Ishikawa (cell line): ENCODE measurements around the gene SPATA32.

Experiments used
- CEBPB ChIP-seq: IDR thresholded peaks from 2 replicates; pipeline ENCODE4 v1.6.1; 2012
- CREB1 ChIP-seq: IDR thresholded peaks from 2 replicates; pipeline ENCODE4 v1.6.1; 2012; ENCODE audit warnings: low read depth
- EGR1 ChIP-seq: IDR thresholded peaks from 2 replicates; pipeline ENCODE4 v1.6.1; 2012
- EP300 ChIP-seq: IDR thresholded peaks from 2 replicates; pipeline ENCODE4 v1.6.1; 2012; ENCODE audit warnings: borderline replicate concordance
- FOXM1 ChIP-seq: IDR thresholded peaks from 2 replicates; pipeline ENCODE4 v1.6.1; 2012; ENCODE audit warnings: low read depth, borderline replicate concordance
- NFIC ChIP-seq: IDR thresholded peaks from 2 replicates; pipeline ENCODE4 v1.6.1; 2012
- RAD21 ChIP-seq: IDR thresholded peaks from 2 replicates; pipeline ENCODE4 v1.6.1; 2012; ENCODE audit warnings: low read depth
- TAF1 ChIP-seq: IDR thresholded peaks from 2 replicates; pipeline ENCODE4 v1.6.1; 2012; ENCODE audit warnings: low read depth, mild to moderate bottlenecking
- TCF12 ChIP-seq: IDR thresholded peaks from 2 replicates; pipeline ENCODE4 v1.6.1; 2012; ENCODE audit warnings: low read depth
- TEAD4 ChIP-seq: IDR thresholded peaks from 2 replicates; pipeline ENCODE4 v1.6.1; 2012
- YY1 ChIP-seq: IDR thresholded peaks from 2 replicates; pipeline ENCODE4 v1.6.1; 2012; ENCODE audit warnings: low read depth
- ZBTB7A ChIP-seq: IDR thresholded peaks from 2 replicates; pipeline ENCODE4 v1.6.1; 2012; ENCODE audit warnings: low read depth
- TF ChIP-seq, protein P1 (sequence below): IDR thresholded peaks from 2 replicates; pipeline ENCODE4 v1.6.1; 2012
- TF ChIP-seq, protein P2 (sequence below): IDR thresholded peaks from 2 replicates; pipeline ENCODE4 v1.6.1; 2012
- TF ChIP-seq, protein P3 (sequence below): IDR thresholded peaks from 2 replicates; pipeline ENCODE4 v1.6.1; 2012; ENCODE audit warnings: low read depth, mild to moderate bottlenecking

SPATA32 gene

DNA sequence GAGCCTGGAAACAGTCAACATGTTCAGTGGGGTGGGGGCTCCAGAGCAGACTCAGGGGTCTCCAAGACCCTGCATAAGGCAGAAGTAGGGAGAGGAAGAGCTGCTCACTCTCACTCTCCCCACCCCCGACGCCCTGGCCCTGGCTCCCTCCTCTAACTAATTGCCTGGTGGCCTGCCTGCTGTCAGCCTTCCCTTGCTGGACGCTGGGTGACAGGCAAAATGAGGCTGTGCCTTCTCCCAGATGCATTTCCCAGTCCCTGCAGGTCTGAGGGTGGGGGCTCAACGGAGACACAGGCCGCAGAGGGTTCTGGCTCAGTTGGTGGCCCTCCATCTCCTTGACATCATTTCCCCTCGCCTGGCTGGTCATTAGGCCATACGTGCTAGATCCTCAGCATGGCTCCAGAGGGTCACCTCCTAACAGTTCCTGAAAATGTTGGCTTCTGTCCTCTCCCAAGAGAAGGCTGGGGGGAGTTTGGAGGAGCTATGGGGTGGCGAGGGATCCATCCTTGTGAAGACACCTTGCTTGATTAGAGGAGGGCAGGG is 38.8 kb downstream of the SPATA32 start:
- TF ChIP-seq YY1 (no peak), NFIC (no peak), EGR1 (no peak), TEAD4 (no peak), TCF12 (no peak), FOXM1 (no peak), ZBTB7A (no peak; the same call in 1 of the 2 replicates), EP300 (no peak), CREB1 (no peak)
- TF ChIP-seq, protein P1, sequence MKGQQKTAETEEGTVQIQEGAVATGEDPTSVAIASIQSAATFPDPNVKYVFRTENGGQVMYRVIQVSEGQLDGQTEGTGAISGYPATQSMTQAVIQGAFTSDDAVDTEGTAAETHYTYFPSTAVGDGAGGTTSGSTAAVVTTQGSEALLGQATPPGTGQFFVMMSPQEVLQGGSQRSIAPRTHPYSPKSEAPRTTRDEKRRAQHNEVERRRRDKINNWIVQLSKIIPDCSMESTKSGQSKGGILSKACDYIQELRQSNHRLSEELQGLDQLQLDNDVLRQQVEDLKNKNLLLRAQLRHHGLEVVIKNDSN = no peak

DNA sequence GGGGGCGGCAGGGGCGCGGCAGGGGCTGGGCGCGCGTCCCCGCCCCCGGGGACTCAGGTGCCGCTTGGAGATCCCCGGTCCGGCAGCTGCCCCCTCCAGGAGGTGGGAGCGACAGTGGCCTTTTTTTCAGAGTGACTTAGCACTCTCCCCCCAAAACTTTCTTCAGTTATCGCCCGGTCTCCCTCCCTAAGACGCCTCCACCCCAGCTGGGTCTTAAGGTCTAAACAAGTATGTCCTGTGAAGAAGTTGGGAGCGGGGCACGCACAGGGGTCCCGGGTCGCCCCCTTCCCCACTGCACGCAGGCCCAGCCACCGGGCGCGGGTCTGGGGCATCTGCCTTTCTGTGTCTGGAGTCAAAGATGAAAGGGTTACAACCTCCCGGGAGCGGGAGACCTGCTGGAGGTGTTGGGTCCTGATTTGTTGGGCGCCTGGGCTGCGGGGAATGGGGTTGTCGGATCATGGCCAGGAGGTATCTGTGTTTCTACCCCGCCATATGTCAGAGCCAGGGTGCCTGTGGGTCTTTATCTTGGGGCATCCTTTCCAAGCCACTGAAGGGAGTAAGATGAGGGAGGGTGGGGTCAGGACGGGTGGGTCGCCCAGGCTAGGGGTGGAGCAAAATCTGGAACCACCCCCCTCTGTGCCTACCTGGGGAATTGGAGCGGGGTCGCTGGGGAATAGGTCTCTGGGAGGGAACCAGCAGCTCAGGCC is 39.5 kb downstream of the SPATA32 start:
- TF ChIP-seq YY1 (no peak), CREB1 (no peak), TEAD4 (no peak), EP300 (no peak), FOXM1 (no peak), CEBPB (no peak), ZBTB7A (no peak), RAD21 (no peak), TCF12 (no peak), EGR1 (no peak), TAF1 (no peak), NFIC (no peak)
- TF ChIP-seq, protein P2, sequence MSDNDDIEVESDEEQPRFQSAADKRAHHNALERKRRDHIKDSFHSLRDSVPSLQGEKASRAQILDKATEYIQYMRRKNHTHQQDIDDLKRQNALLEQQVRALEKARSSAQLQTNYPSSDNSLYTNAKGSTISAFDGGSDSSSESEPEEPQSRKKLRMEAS = no peak
- TF ChIP-seq, protein P1 = no peak
- TF ChIP-seq, protein P3, sequence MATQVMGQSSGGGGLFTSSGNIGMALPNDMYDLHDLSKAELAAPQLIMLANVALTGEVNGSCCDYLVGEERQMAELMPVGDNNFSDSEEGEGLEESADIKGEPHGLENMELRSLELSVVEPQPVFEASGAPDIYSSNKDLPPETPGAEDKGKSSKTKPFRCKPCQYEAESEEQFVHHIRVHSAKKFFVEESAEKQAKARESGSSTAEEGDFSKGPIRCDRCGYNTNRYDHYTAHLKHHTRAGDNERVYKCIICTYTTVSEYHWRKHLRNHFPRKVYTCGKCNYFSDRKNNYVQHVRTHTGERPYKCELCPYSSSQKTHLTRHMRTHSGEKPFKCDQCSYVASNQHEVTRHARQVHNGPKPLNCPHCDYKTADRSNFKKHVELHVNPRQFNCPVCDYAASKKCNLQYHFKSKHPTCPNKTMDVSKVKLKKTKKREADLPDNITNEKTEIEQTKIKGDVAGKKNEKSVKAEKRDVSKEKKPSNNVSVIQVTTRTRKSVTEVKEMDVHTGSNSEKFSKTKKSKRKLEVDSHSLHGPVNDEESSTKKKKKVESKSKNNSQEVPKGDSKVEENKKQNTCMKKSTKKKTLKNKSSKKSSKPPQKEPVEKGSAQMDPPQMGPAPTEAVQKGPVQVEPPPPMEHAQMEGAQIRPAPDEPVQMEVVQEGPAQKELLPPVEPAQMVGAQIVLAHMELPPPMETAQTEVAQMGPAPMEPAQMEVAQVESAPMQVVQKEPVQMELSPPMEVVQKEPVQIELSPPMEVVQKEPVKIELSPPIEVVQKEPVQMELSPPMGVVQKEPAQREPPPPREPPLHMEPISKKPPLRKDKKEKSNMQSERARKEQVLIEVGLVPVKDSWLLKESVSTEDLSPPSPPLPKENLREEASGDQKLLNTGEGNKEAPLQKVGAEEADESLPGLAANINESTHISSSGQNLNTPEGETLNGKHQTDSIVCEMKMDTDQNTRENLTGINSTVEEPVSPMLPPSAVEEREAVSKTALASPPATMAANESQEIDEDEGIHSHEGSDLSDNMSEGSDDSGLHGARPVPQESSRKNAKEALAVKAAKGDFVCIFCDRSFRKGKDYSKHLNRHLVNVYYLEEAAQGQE = no peak

DNA sequence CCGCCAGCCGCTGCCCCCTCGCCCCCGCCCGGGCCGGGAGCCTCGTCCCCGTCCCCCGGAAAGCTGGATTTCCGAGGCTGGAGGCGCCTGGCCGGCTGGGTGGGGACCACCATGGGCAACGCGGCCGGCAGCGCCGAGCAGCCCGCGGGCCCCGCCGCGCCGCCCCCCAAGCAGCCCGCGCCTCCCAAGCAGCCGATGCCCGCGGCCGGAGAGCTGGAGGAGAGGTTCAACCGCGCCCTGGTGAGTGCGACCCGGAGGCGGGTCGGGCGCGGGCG is 39.9 kb downstream of the SPATA32 start:
- TF ChIP-seq, protein P3 = no peak
- no peak for TF ChIP-seq EP300
- no peak for TF ChIP-seq TAF1
- TF ChIP-seq NFIC = no peak
- TF ChIP-seq YY1 = no peak
- TF ChIP-seq RAD21 = no peak
- no peak for TF ChIP-seq ZBTB7A
- no peak for TF ChIP-seq CREB1
- TF ChIP-seq FOXM1 = no peak
- TF ChIP-seq CEBPB = no peak
- no peak for TF ChIP-seq TEAD4
- TF ChIP-seq, protein P2 = no peak
- TF ChIP-seq, protein P1 = no peak
- no peak for TF ChIP-seq EGR1
- no peak for TF ChIP-seq TCF12

DNA sequence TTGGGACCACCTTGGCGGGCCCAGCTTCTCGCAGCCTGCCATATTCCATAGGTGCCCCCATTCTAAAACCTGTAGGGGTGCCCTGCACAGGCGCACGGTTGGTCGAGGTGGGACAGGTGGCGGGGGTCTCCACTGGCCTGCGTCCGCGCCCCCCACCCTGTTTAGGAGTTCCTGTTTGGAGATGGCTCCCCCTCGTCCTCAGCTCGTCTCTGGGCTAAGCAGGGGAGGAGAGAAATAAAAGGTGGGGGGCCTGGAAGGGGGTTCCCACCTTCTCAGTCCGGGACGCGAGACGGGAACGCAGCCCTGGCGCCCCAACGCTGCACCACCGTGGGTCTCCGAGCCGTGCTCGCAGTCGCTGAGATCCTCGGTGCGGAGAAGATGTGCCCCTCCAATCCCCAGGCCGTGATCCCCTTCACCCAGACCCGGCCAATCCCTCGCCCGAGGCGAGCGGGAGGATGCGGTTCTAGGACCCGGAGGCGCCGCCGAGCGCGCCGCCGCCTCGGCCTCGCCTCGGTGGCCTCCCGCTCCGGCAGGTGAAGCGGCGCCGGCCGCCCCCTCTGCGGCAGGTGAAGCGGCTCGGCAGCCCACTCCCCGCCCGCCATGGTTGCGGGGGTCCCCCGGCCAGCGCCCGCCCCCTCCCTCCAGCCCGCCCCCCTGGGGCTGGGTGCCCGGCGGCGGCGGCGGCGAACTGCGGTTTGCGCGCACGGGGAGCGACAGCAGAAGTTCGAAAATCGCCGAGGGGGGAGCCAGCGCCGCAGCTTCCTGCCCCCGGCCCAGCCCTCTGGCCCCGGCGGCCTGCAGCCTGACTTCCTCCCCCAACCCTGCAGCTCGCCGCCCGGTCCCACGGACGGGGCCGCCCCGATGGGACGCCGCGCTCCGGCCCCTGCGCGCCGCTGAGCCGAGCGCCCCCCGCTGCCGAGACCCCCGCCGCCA is 40.5 kb downstream of the SPATA32 start, which contains the start of gene FMNL1:
TSS of gene FMNL1 (plus strand) at position 805 of the 933 bp plus-strand sequence. CDS start 240 bp downstream, outside the sequence.
- no peak for TF ChIP-seq TEAD4
- TF ChIP-seq, protein P2 = 0 out of 2 replicates have a peak, but pooled peaks have one; percentile 25
- no peak for TF ChIP-seq CEBPB

DNA sequence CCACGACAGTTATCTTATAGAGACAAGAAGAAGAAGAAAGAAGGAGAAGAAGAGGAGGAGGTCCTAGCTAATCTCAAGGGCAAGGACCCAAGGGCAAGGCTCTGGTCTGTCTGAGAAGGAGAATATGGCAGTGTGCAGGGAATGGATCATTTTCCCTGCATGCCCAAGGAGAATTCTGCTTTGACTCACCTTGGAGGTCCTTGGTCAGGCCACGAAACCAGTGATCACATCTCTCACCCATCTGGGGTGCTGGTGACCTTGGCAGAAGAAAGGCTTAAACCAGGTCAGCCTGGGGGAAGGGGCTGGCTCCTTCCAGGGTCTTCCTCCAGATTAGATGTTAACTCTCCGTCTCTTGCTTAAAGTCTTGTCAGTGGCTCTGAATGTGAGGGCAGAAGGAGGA is 41.8 kb downstream of the SPATA32 start:
- TF ChIP-seq CREB1 = no peak
- TF ChIP-seq, protein P1 = no peak
- TF ChIP-seq NFIC = no peak
- no peak for TF ChIP-seq TAF1
- TF ChIP-seq TEAD4 = no peak
- no peak for TF ChIP-seq EGR1
- TF ChIP-seq, protein P3 = no peak
- TF ChIP-seq TCF12 = no peak
- no peak for TF ChIP-seq RAD21
- no peak for TF ChIP-seq ZBTB7A
- TF ChIP-seq, protein P2 = no peak
- no peak for TF ChIP-seq EP300
- TF ChIP-seq FOXM1 = no peak
- TF ChIP-seq YY1 = no peak
- TF ChIP-seq CEBPB = no peak
